SK-N-SH treated with all-trans-retinoic acid at 6 μM for 48 hours (cell line): ENCODE results near the gene ZNF444.

Experiments
- ATAC-seq: fragments of 200-7000 bp; cut with Tn5 transposase; 3 replicates; pipeline ENCODE4 v1.9.1; 2020; ENCODE audit warnings: mild to moderate bottlenecking, moderate library complexity
- ARNTL ChIP-seq: fragments of 450-650 bp; formaldehyde crosslinking; IDR thresholded peaks from 2 replicates; pipeline ENCODE4 v1.5.0; 2020; ENCODE audit warnings: low read depth, mild to moderate bottlenecking, moderate library complexity, borderline replicate concordance
- BACH2 ChIP-seq: fragments of 250-450 bp; sonication (Bioruptor Pico); IDR thresholded peaks from 2 replicates; pipeline ENCODE4 v1.9.0; 2021; ENCODE audit warnings: mild to moderate bottlenecking, borderline replicate concordance
- CREB5 ChIP-seq: fragments of 250-450 bp; sonication (Bioruptor Pico); IDR thresholded peaks from 2 replicates; pipeline ENCODE4 v1.5.1; 2020; ENCODE audit warnings: low read depth, mild to moderate bottlenecking, moderate library complexity
- CSDC2 ChIP-seq: fragments of 250-450 bp; sonication (Bioruptor Pico); IDR thresholded peaks from 2 replicates; pipeline ENCODE4 v1.5.0; 2020; ENCODE audit warnings: mild to moderate bottlenecking, moderate library complexity
- ESRRG ChIP-seq: fragments of 250-450 bp; sonication (Bioruptor Pico); IDR thresholded peaks from 2 replicates; pipeline ENCODE4 v1.6.1; 2021; ENCODE audit warnings: mild to moderate bottlenecking
- GLIS3 ChIP-seq: fragments of 250-450 bp; sonication (Bioruptor Pico); IDR thresholded peaks from 2 replicates; pipeline ENCODE4 v1.5.0; 2020; ENCODE audit warnings: mild to moderate bottlenecking, moderate library complexity
- ISL1 ChIP-seq: fragments of 250-450 bp; sonication (Bioruptor Pico); IDR thresholded peaks from 2 replicates; pipeline ENCODE4 v2.1.2; 2022; ENCODE audit warnings: mild to moderate bottlenecking, moderate library complexity
- OSR1 ChIP-seq: fragments of 250-450 bp; sonication (Bioruptor Pico); IDR thresholded peaks from 2 replicates; pipeline ENCODE4 v1.8.0; 2022; ENCODE audit warnings: moderate library complexity, mild to moderate bottlenecking, inconsistent platforms
- PATZ1 ChIP-seq: fragments of 250-450 bp; sonication (Bioruptor Pico); IDR thresholded peaks from 2 replicates; pipeline ENCODE4 v1.8.0; 2020; ENCODE audit warnings: mild to moderate bottlenecking, moderate library complexity, borderline replicate concordance
- POU6F1 ChIP-seq: fragments of 250-450 bp; sonication (Bioruptor Pico); IDR thresholded peaks from 2 replicates; pipeline ENCODE4 v1.8.0; 2021; ENCODE audit warnings: low read depth, mild to moderate bottlenecking, moderate library complexity, borderline replicate concordance
- PPARA ChIP-seq: fragments of 250-450 bp; sonication (Bioruptor Pico); IDR thresholded peaks from 2 replicates; pipeline ENCODE4 v1.5.0; 2020; ENCODE audit warnings: mild to moderate bottlenecking, borderline replicate concordance
- RARB ChIP-seq: fragments of 250-450 bp; sonication (Bioruptor Pico); IDR thresholded peaks from 2 replicates; pipeline ENCODE4 v1.8.0; 2021; ENCODE audit warnings: mild to moderate bottlenecking, moderate library complexity
- SNAI2 ChIP-seq: fragments of 250-450 bp; sonication (Bioruptor Pico); IDR thresholded peaks from 2 replicates; pipeline ENCODE4 v1.5.0; 2020; ENCODE audit warnings: mild to moderate bottlenecking, moderate library complexity
- TCF4 ChIP-seq: fragments of 250-450 bp; sonication (Bioruptor Pico); IDR thresholded peaks from 2 replicates; pipeline ENCODE4 v1.8.0; 2021; ENCODE audit warnings: mild to moderate bottlenecking, moderate library complexity, borderline replicate concordance
- TOX ChIP-seq: fragments of 250-450 bp; sonication (Bioruptor Pico); IDR thresholded peaks from 2 replicates; pipeline ENCODE4 v1.8.0; 2021; ENCODE audit warnings: mild to moderate bottlenecking, moderate library complexity, borderline replicate concordance
- TSHZ2 ChIP-seq: fragments of 250-450 bp; sonication (Bioruptor Pico); IDR thresholded peaks from 2 replicates; pipeline ENCODE4 v1.5.0; 2020; ENCODE audit warnings: mild to moderate bottlenecking, moderate library complexity
- ZC3H10 ChIP-seq: fragments of 250-450 bp; sonication (Bioruptor Pico); IDR thresholded peaks from 2 replicates; pipeline ENCODE4 v1.5.1; 2021; ENCODE audit warnings: mild to moderate bottlenecking, moderate library complexity
- ZFP3 ChIP-seq: fragments of 250-450 bp; sonication (Bioruptor Pico); IDR thresholded peaks from 2 replicates; pipeline ENCODE4 v1.5.0; 2020; ENCODE audit warnings: mild to moderate bottlenecking, moderate library complexity
- ZNF565 ChIP-seq: fragments of 450-650 bp; formaldehyde crosslinking; conservative IDR thresholded peaks from 2 replicates; pipeline ENCODE4 v1.5.0; 2020; ENCODE audit warnings: low read depth, mild to moderate bottlenecking, moderate library complexity
- ZNF70 ChIP-seq: fragments of 450-650 bp; formaldehyde crosslinking; IDR thresholded peaks from 2 replicates; pipeline ENCODE4 v1.5.0; 2020; ENCODE audit warnings: mild to moderate bottlenecking, moderate library complexity
- ZNF8 ChIP-seq: fragments of 450-650 bp; formaldehyde crosslinking; IDR thresholded peaks from 2 replicates; pipeline ENCODE4 v1.5.0; 2020; ENCODE audit warnings: mild to moderate bottlenecking, moderate library complexity

The ZNF444 gene

GRCh38 chr19:56163097-56163496 is 22.0 kb downstream of the ZNF444 start:
- peak; percentile 23; the same call in 2 of the 3 replicates for ATAC-seq

GRCh38 chr19:56167064-56167578 is 26.0 kb downstream of the ZNF444 start:
- ATAC-seq, result no peak
- TF ChIP-seq ARNTL (CRISPR knock-in tag) (no peak), OSR1 (CRISPR knock-in tag) (no peak), ZFP3 (CRISPR knock-in tag) (no peak), ZNF565 (CRISPR knock-in tag) (no peak)

More at GRCh38 chr19:56163097-56163496, 22.0 kb downstream of the ZNF444 start:
- TF ChIP-seq TOX (no peak), RARB (CRISPR knock-in tag) (no peak), TCF4 (CRISPR knock-in tag) (no peak), ZNF70 (CRISPR knock-in tag) (no peak), OSR1 (CRISPR knock-in tag) (no peak), BACH2 (CRISPR knock-in tag) (no peak), ESRRG (CRISPR knock-in tag) (no peak), GLIS3 (CRISPR knock-in tag) (no peak), CSDC2 (CRISPR knock-in tag) (no peak), ISL1 (no peak), POU6F1 (no peak), SNAI2 (CRISPR knock-in tag) (no peak), PPARA (CRISPR knock-in tag) (no peak), ZC3H10 (no peak), ARNTL (CRISPR knock-in tag) (no peak), TSHZ2 (no peak), CREB5 (CRISPR knock-in tag) (no peak), PATZ1 (CRISPR knock-in tag) (no peak)

- ATAC-seq, result peak; percentile 65
- TF ChIP-seq RARB (CRISPR knock-in tag) (no peak), ZNF70 (CRISPR knock-in tag) (no peak), ZC3H10 (no peak), CSDC2 (CRISPR knock-in tag) (no peak), POU6F1 (no peak), ZNF8 (CRISPR knock-in tag) (no peak), ISL1 (no peak), SNAI2 (CRISPR knock-in tag) (no peak), ZNF565 (CRISPR knock-in tag) (no peak), TSHZ2 (no peak), ARNTL (CRISPR knock-in tag) (no peak), ESRRG (CRISPR knock-in tag) (no peak), PPARA (CRISPR knock-in tag) (no peak), TOX (no peak), BACH2 (CRISPR knock-in tag) (no peak), TCF4 (CRISPR knock-in tag) (no peak), PATZ1 (CRISPR knock-in tag) (no peak), ZFP3 (CRISPR knock-in tag) (no peak)
Measured at GRCh38 chr19:56170261-56170660, 29.2 kb downstream of the ZNF444 start.
